Measurements from ENCODE around the gene CASP9.

- TF ChIP-seq CTCF (conservative IDR thresholded peaks at IDR 0.05; ENCODE audit: low read depth in 2 of 2) (no peak), POLR2AphosphoS5 (IDR thresholded peaks at IDR 0.05; ENCODE audit: low read depth) (no peak), EZH2 (IDR thresholded peaks at IDR 0.05; ENCODE audit: low read depth, unreplicated experiment) (no peak), EZH2phosphoT487 (IDR thresholded peaks at IDR 0.05; ENCODE audit: unreplicated experiment) (no peak), ZNF462 (CRISPR knock-in tag; IDR thresholded peaks at IDR 0.05) (no peak), ETS1 (IDR thresholded peaks at IDR 0.05) (no peak), CREB1 (CRISPR knock-in tag; IDR thresholded peaks at IDR 0.05; ENCODE audit: low read depth) (no peak), REST (IDR thresholded peaks at IDR 0.05; ENCODE audit: unreplicated experiment) (no peak), STAT1 (IDR thresholded peaks at IDR 0.05; ENCODE audit: unreplicated experiment) (no peak), JUNB (IDR thresholded peaks at IDR 0.05; ENCODE audit: unreplicated experiment) (no peak), NANOG (IDR thresholded peaks at IDR 0.05; ENCODE audit: borderline replicate concordance) (no peak), ZNF331 (CRISPR knock-in tag; IDR thresholded peaks at IDR 0.05; ENCODE audit: low read depth) (no peak), ZNF114 (CRISPR knock-in tag; IDR thresholded peaks at IDR 0.05) (no peak)
These were observed 48.2 kb downstream of the CASP9 start, which contains the start of gene CELA2B for GRCh38 chr1:15475752-15476314.
